Activated naive CD4-positive, alpha-beta T cell treated with anti-CD3 and anti-CD28 coated beads for 36 hours (primary cell): ENCODE data around the gene BMP6. TPM values are rescaled to one million over a fixed set of nuclear protein-coding genes. Genes with fewer than 3 reads are reported as not detected.

Experiments used
- CTCF ChIA-PET: fragments of 350-600 bp; sonication (Branson Sonifier 250); formaldehyde crosslinking; loops from one replicate; lab custom pipeline; 2021; ENCODE audit warnings: antibody characterized with exemption; lab: Charles Lee
- DNase-seq: peaks from one replicate; pipeline ENCODE4 v3.0.0-alpha.2; 2020
- H3K27ac Mint-ChIP-seq: one replicate; pipeline ENCODE4 v1.8.0; 2021; ENCODE audit warnings: mild to moderate bottlenecking, mixed read lengths
- H3K27me3 Mint-ChIP-seq: one replicate; pipeline ENCODE4 v1.8.0; 2021; ENCODE audit warnings: low read depth, mixed read lengths
- H3K36me3 Mint-ChIP-seq: one replicate; pipeline ENCODE4 v1.8.0; 2021; ENCODE audit warnings: low read depth, mixed read lengths
- H3K4me1 Mint-ChIP-seq: one replicate; pipeline ENCODE4 v1.8.0; 2021; ENCODE audit warnings: low read depth, mixed read lengths
- H3K4me3 Mint-ChIP-seq: one replicate; pipeline ENCODE4 v1.8.0; 2021; ENCODE audit warnings: mild to moderate bottlenecking, moderate library complexity, mixed read lengths
- H3K9me3 Mint-ChIP-seq: one replicate; pipeline ENCODE4 v1.8.0; 2021; ENCODE audit warnings: mixed read lengths
- intact Hi-C: fragments of 100-400 bp; cut with micrococcal nuclease; formaldehyde crosslinking; loops from one replicate; pipeline ENCODE4 v1.15.1; 2023
- total RNA-seq, 2 experiments: library from RNA; stranded (reverse); gene quantifications; one replicate each; pipeline ENCODE4 v1.2.3, GENCODE V29; 2021

BMP6 gene
- total RNA-seq, 2 experiments from 2014 or later = 0.32 to 0.36 TPM

DNA sequence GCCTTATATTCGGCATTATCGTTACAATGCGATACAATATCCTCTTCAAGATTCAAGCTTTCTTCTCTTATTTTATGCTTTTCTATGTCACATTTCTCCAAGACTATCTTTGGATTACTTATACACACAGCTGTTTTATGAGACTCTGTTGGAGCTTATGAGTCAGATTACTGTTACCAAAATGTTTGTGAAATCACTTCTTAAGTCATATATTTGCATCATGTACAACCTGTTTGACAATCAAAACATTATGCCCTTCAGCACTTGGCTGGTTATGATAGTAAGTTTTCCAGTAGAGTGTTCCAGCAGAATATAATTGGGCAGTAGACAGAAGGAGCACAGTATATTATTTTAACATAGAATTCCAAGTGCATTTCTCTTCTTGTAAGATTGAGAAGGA, 35.2 kb downstream of the BMP6 start:
- Mint-ChIP-seq H3K4me1 (no peaks in the 10 kb centered on the region), H3K27me3 (peaks cover 28% of the 10 kb centered on the region), H3K27ac (no peak overlapping the region), H3K36me3 (no peaks in the 10 kb centered on the region), H3K4me3 (no peak overlapping the region), H3K9me3 (no peaks in the 10 kb centered on the region)
- intact Hi-C loops = no loop called here
- CTCF ChIA-PET = no interaction called here
- DNase-seq = no peak

- H3K36me3 Mint-ChIP-seq = no peaks in the 10 kb centered on the region
- H3K27ac Mint-ChIP-seq = no peak overlapping the region
- CTCF ChIA-PET = no interaction called here
- H3K4me1 Mint-ChIP-seq = no peaks in the 10 kb centered on the region
- H3K9me3 Mint-ChIP-seq = no peaks in the 10 kb centered on the region
- intact Hi-C loops = no loop called here
- H3K27me3 Mint-ChIP-seq = peaks cover 19% of the 10 kb centered on the region
- no peak overlapping the region for H3K4me3 Mint-ChIP-seq
- DNase-seq = no peak
Observed at GRCh38 chr6:7762760-7763159, 36.9 kb downstream of the BMP6 start.

DNA sequence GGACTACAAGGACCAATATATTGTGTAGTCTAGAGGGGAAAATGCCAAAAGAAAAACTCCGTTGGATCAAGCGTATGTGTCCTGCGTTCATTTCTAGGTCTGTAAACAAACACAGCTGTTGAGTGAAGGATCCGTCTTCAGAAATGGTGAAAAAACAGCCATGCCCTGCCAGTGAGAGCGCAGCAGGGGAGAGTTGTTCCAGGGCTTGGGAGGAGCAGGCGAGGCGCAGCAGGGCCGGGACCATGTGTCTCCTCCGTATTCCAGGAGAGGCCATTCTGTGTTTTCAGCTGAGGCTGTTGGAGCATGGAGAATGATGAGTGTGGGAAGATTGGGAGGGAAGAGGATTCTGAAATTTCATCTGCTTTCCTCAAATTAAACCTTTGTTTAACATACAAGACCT, 38.0 kb downstream of the BMP6 start:
- Mint-ChIP-seq H3K4me1 (no peaks in the 10 kb centered on the region), H3K36me3 (no peaks in the 10 kb centered on the region), H3K9me3 (no peaks in the 10 kb centered on the region), H3K4me3 (no peak overlapping the region), H3K27ac (no peak overlapping the region), H3K27me3 (peaks cover 18% of the 10 kb centered on the region)
- intact Hi-C loops = no loop called here
- CTCF ChIA-PET = no interaction called here
- no peak for DNase-seq

- no peak overlapping the region for H3K27ac Mint-ChIP-seq
- no peaks in the 10 kb centered on the region for H3K4me1 Mint-ChIP-seq
- intact Hi-C loops = no loop called here
- peaks cover 18% of the 10 kb centered on the region for H3K27me3 Mint-ChIP-seq
- DNase-seq = no peak
- no peaks in the 10 kb centered on the region for H3K36me3 Mint-ChIP-seq
- H3K4me3 Mint-ChIP-seq = no peak overlapping the region
- H3K9me3 Mint-ChIP-seq = no peaks in the 10 kb centered on the region
- CTCF ChIA-PET = no interaction called here
Observed at GRCh38 chr6:7765575-7766325, 39.9 kb downstream of the BMP6 start.

DNA sequence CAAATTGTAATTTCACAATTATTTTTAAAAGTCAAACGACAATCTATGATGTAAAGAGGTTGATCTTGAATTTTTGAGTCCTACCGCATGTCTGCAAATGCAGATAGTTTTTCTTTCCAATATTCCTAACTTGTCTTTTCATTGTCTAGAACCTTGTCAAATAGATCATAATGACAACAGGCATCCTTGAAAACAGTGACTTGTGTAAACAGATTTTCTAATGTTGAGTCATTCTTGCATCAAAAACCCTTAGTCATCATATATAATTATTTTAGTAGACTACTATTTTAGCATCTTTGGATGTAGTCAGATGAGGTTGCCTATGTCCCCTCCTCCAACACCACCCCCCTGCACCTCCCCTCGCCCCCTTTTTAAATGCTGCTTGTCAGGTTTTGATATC, 43.8 kb downstream of the BMP6 start:
- Mint-ChIP-seq H3K4me1 (no peaks in the 10 kb centered on the region), H3K36me3 (no peaks in the 10 kb centered on the region), H3K27ac (no peak overlapping the region), H3K4me3 (no peak overlapping the region), H3K9me3 (no peaks in the 10 kb centered on the region), H3K27me3 (peaks cover 13% of the 10 kb centered on the region)
- no peak for DNase-seq
- CTCF ChIA-PET = no interaction called here
- intact Hi-C loops = no loop called here

DNA sequence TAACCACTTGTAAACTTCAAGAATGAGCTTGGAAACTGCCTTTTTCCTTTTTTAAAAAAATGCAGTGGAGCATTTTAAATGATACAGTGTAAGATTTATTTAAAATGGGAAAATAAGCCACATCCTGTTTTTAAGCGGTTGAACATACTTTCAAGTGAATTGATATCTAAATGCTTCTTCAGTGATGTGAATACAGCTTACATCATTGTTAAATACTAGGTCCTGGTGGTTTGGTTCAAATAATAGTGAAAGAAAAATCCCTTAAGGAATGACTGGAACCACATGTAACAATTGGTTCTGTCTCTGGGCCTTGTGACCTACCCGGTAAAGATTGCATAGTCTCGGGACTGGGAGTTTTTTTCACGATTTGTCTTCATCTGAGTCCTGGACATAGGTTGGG, 44.2 kb downstream of the BMP6 start:
- Mint-ChIP-seq H3K9me3 (no peaks in the 10 kb centered on the region), H3K4me3 (no peak overlapping the region), H3K27me3 (peaks cover 16% of the 10 kb centered on the region), H3K36me3 (no peaks in the 10 kb centered on the region), H3K27ac (no peak overlapping the region), H3K4me1 (no peaks in the 10 kb centered on the region)
- CTCF ChIA-PET = no interaction called here
- DNase-seq = no peak
- intact Hi-C loops = no loop called here

DNA sequence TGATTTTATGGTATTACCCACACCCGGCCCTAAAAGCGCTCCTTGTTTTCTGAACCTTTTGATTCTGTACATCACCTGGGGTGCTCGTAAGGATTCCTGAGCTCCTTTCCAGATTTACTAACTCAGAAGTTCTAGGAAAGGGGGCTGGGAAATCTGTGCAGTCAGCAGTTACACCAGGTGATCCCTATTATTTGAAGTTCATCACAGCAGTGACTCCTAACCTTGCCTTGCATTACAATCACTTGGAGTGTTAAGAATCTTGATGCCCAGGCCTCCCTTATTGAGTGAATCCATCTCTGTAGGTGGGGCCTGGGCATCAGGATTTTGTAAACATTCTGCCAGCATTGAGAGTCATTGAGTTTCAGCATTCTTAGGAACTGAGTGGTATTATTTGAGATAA, 44.7 kb downstream of the BMP6 start:
- intact Hi-C loops = no loop called here
- DNase-seq = no peak
- Mint-ChIP-seq H3K4me1 (no peaks in the 10 kb centered on the region), H3K27me3 (peaks cover 18% of the 10 kb centered on the region), H3K27ac (no peak overlapping the region), H3K9me3 (no peaks in the 10 kb centered on the region), H3K4me3 (no peak overlapping the region), H3K36me3 (no peaks in the 10 kb centered on the region)
- CTCF ChIA-PET = no interaction called here

DNA sequence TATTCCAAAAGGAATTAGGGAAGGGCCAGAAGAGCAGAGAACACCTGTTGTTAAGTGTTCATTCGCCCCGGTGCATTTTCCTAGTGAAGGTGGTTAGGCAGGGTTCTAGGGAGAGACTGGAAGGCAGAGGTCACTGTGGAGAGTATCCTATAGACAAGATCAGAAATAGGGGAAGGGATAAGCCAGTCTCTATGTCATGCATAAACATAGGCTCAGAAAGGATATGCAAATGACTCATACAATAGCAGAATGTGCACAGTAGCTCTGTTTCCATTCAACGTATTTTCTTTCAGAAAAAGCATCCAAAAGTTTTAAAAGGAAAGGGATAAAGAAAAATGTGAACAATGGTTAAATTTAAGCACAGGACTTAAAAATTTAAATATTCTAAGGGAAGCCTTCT, 47.4 kb downstream of the BMP6 start:
- CTCF ChIA-PET = no interaction called here
- intact Hi-C loops = no loop called here
- Mint-ChIP-seq H3K4me1 (no peaks in the 10 kb centered on the region), H3K4me3 (no peak overlapping the region), H3K27me3 (peaks cover 24% of the 10 kb centered on the region), H3K9me3 (no peaks in the 10 kb centered on the region), H3K36me3 (no peaks in the 10 kb centered on the region), H3K27ac (no peak overlapping the region)
- DNase-seq = no peak

GRCh38 chr6:7773914-7774313, 48.0 kb downstream of the BMP6 start:
- DNase-seq = no peak
- peaks cover 25% of the 10 kb centered on the region for H3K27me3 Mint-ChIP-seq
- no peaks in the 10 kb centered on the region for H3K36me3 Mint-ChIP-seq
- H3K9me3 Mint-ChIP-seq = no peaks in the 10 kb centered on the region
- CTCF ChIA-PET = no interaction called here
- intact Hi-C loops = no loop called here
- no peak overlapping the region for H3K4me3 Mint-ChIP-seq
- no peak overlapping the region for H3K27ac Mint-ChIP-seq
- H3K4me1 Mint-ChIP-seq = no peaks in the 10 kb centered on the region

DNA sequence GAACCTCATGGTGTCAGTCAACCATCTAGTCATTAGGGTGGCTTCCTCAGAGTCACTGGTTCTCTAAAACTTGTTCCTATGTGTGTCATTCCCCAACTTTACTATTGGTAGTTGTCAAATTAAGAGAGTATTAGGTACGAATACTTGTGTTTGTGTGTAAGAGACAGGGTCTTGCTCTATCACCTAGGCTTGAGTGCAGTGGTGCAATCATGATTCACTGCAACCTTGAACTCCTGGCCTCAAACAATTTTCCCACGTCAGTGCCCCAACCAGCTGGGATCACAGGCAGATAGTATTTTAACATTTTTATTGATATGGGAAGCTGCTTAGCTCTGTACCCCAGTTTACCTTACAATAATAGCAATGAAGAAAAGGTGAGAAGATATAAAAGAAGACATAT, 50.6 kb downstream of the BMP6 start:
- intact Hi-C loops = no loop called here
- CTCF ChIA-PET = no interaction called here
- DNase-seq = no peak
- H3K27ac Mint-ChIP-seq = no peak overlapping the region
- no peak overlapping the region for H3K4me3 Mint-ChIP-seq
- H3K36me3 Mint-ChIP-seq = no peaks in the 10 kb centered on the region
- H3K27me3 Mint-ChIP-seq = peaks cover 26% of the 10 kb centered on the region
- H3K4me1 Mint-ChIP-seq = no peaks in the 10 kb centered on the region
- no peaks in the 10 kb centered on the region for H3K9me3 Mint-ChIP-seq

GRCh38 chr6:7777074-7777473, 51.2 kb downstream of the BMP6 start:
- DNase-seq = no peak
- Mint-ChIP-seq H3K36me3 (no peaks in the 10 kb centered on the region), H3K4me1 (no peaks in the 10 kb centered on the region), H3K4me3 (no peak overlapping the region), H3K9me3 (no peaks in the 10 kb centered on the region), H3K27me3 (peaks cover 31% of the 10 kb centered on the region), H3K27ac (no peak overlapping the region)
- CTCF ChIA-PET = no interaction called here
- intact Hi-C loops = no loop called here

GRCh38 chr6:7781240-7781639, 55.3 kb downstream of the BMP6 start:
- no peak overlapping the region for H3K27ac Mint-ChIP-seq
- CTCF ChIA-PET = no interaction called here
- no peak for DNase-seq

DNA sequence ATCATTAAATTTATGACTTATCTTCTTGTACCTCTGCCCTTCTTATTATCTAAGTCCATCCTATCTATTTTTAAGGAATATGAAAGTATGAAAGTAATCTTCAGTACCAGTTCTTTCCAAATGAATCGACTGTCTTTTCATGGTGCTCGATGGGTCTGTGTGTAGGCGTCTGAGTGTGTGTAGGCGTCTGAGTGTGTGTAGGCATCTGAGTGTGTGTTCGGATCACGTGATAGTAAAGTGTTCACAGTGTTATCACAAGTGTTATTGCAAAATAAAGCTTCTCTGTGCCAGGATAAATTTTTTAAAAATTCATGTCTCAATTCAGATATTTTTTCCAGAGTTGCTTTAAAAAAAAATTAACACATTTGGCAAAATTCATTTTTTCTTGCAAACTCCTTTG, 58.3 kb downstream of the BMP6 start:
- Mint-ChIP-seq H3K9me3 (no peaks in the 10 kb centered on the region), H3K27ac (no peak overlapping the region), H3K4me3 (no peak overlapping the region), H3K4me1 (no peaks in the 10 kb centered on the region), H3K36me3 (no peaks in the 10 kb centered on the region), H3K27me3 (peaks cover 18% of the 10 kb centered on the region)
- CTCF ChIA-PET = no interaction called here
- no peak for DNase-seq
- intact Hi-C loops = no loop called here

More at GRCh38 chr6:7781240-7781639, 55.3 kb downstream of the BMP6 start:
- peaks cover 25% of the 10 kb centered on the region for H3K27me3 Mint-ChIP-seq
- intact Hi-C loops = no loop called here
- no peaks in the 10 kb centered on the region for H3K9me3 Mint-ChIP-seq
- H3K4me3 Mint-ChIP-seq = no peak overlapping the region
- H3K36me3 Mint-ChIP-seq = no peaks in the 10 kb centered on the region
- H3K4me1 Mint-ChIP-seq = no peaks in the 10 kb centered on the region
